Daoy (cell line): Measurements from ENCODE around the gene PTPRG. TPM values are rescaled to one million over a fixed set of nuclear protein-coding genes. Genes with fewer than 3 reads are reported as not detected.
"Not testable (repeated sequence)": the region's sequence is repeated elsewhere in the genome, so short reads cannot be mapped to it uniquely, and the experiment has no call there.

Experiments used
- DNase-seq: peaks from one replicate; pipeline ENCODE4 v3.0.0-alpha.2; 2015; ENCODE audit warnings: low read depth
- total RNA-seq: library from RNA; depleted of rRNA; stranded (reverse); fragments of >200 nt; shearing (Covaris generic); gene quantifications from 2 replicates; pipeline ENCODE4 v1.2.3, GENCODE V29; 2014; rRNA removed

Gene PTPRG
- total RNA-seq: 5.2 and 9.1 TPM in 2 replicates

GRCh38 chr3:61561374-61562041, at the start of gene PTPRG:
PTPRG (plus strand) TSS chr3:61561571; CDS start chr3:61562288, 717 bp downstream.
- DNase-seq: peak; percentile 94

GRCh38 chr3:61518590-61518989, 42.8 kb upstream of the PTPRG start:
- DNase-seq: no peak

DNA sequence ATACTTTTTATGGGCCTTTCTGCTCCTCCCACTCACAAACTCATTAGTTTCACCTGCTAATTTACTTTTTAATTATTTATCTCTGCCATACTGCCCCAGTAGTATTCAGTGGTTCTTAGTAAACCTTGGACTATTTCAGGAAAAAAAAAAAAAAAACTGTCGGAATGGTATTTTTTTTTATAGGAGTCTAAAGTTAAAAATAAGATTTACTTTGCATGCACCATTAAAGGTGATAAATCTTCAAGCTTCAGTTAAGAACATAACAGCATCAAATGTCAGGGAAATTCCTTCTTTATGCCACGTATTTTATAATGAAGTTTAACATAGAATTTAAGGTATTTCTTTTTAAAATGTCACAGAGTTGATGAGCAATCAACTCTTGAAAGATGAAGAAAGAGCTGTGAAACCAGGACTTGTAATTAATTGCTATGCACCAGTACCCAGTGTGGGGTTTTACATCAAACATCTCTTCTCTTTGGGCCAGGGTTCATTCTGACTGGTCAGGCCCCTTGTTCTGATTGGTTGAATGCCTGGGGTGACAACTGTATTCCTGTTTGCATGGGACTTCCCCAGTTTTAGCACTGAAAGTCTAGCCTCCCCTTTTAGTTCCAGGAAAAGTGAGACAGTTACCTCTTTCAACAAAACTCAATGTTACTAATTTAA, 40.3 kb upstream of the PTPRG start:
- DNase-seq: peak; percentile 5

- no peak for DNase-seq
These were observed 39.3 kb upstream of the PTPRG start for GRCh38 chr3:61522060-61522459.

DNA sequence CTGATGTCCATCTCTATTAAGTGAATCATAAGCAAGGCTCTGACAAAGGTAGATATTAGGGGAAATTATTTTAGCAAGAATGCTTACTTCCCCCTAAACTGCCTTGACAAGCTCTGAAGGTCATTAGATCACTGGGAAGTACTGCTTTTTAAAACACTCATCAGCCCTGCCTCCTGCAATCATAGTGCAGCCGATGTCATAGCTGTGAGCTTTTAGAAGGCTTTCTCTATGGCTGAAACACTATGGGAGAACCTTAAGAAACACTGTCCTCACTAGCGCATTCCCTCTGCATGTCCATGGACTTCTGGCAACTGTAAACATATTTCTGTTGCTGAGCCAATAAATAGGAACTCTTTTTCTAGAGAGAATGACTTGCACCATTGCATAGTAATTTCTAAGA, 38.7 kb upstream of the PTPRG start:
- no peak for DNase-seq

GRCh38 chr3:61524933-61525332, 36.4 kb upstream of the PTPRG start:
- no peak for DNase-seq

GRCh38 chr3:61526308-61526707, 35.1 kb upstream of the PTPRG start:
- no peak for DNase-seq

DNA sequence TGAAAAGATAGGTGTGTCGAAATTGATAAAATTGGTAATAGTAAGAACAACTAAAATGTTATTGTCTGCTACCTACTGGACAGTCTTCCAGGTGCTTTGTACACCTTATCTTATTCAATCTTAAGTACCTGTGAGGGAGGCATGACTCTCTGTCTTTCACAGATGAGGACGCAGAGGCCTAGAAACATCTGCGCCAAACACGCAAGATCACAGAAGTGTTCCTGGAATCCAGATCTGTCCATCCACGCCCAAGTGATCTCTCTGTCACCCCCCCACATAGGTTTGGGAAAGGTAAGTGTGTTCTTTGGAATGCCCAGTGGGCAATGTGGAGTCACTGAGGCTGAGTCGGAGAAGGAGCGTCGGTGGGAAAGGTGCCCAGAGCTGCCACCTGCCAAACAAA, 34.4 kb upstream of the PTPRG start:
- no peak for DNase-seq

GRCh38 chr3:61530355-61530754, 31.0 kb upstream of the PTPRG start:
- DNase-seq: peak; percentile 9

GRCh38 chr3:61531528-61531927, 29.8 kb upstream of the PTPRG start:
- no peak for DNase-seq

- DNase-seq: no peak
These were observed 28.5 kb upstream of the PTPRG start for GRCh38 chr3:61532739-61533500.

GRCh38 chr3:61535826-61536225, 25.5 kb upstream of the PTPRG start:
- DNase-seq: no peak

GRCh38 chr3:61537366-61537765, 24.0 kb upstream of the PTPRG start:
- peak; percentile 12 for DNase-seq

- no peak for DNase-seq
These were observed 22.9 kb upstream of the PTPRG start for GRCh38 chr3:61538486-61538885.

GRCh38 chr3:61541694-61542093, 19.7 kb upstream of the PTPRG start:
- DNase-seq: no peak

GRCh38 chr3:61545716-61546115, 15.7 kb upstream of the PTPRG start:
- no peak for DNase-seq

- no peak for DNase-seq
These were observed 13.7 kb upstream of the PTPRG start for GRCh38 chr3:61547625-61548024.

GRCh38 chr3:61552704-61553103, 8.7 kb upstream of the PTPRG start:
- not testable (repeated sequence) for DNase-seq

DNA sequence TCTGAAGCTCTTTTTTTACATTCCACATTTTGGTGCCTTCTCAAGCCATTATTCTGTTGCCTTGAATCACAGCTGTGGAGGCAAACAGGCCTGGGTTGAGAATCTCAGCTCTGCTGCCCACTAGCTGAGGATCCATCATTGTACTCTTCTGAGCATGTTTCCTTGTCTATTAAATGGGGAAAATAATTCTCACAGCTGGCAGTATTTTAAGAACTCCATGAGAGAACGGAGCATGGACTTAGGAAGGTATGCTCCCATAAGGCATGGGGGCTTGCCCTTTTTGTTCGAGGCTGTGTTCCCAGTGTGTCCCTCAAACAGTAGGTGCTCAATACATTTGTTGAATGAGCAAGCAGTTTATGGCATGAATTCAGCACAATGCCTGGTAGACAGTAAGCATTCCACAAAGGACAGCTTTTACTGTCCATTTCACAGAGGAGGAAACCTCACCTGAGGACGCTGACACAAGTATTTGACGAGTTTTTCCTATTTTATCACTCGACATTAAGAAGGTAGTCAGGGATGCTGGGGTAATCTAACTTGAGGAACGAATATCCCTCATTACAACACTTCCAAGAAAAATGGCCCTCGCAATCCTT, 2.1 kb upstream of the PTPRG start:
- no peak for DNase-seq

DNA sequence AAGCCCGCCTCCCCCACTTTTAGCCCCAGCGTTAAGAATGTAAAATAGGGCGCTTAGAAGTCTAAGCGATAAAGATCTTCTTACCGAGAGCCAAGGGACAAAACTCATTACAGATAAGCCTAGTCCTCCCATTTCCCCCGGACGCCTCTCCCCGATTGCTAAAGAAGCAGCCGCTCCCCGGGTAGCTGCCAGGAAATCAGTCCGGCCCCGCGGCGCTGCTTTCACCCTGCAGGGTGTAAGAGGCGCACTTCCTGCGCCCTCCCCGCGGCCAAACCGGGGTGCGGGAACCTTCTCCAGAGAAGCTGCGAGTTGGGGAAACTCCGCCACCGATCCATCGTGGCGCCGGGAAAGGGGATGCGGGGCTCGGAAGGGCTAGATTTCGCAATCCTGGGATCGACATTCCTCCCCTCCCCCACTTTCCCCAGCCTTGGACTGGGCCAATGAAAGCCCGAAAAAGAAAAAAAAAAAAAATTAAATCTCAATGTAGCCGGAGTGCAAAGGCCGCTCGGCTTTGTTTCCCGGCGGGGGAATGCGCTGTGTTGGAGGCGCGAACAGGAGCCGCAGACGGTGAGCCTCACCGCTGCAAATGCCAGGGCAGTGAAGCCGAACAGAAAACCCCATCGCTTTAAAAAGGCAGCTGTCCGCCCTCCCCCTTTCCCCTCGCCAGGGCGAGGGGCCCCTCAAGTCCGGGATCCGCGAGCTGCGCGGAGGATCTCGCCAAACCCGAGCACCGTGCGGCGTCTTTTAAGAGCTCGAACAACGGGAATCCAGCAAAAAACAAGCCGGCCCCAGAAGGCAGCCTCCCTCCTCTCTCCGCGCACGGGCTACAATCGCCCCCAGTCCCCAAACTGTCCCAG, 626 bp upstream of the PTPRG start:
- DNase-seq: peak; percentile 82

DNA sequence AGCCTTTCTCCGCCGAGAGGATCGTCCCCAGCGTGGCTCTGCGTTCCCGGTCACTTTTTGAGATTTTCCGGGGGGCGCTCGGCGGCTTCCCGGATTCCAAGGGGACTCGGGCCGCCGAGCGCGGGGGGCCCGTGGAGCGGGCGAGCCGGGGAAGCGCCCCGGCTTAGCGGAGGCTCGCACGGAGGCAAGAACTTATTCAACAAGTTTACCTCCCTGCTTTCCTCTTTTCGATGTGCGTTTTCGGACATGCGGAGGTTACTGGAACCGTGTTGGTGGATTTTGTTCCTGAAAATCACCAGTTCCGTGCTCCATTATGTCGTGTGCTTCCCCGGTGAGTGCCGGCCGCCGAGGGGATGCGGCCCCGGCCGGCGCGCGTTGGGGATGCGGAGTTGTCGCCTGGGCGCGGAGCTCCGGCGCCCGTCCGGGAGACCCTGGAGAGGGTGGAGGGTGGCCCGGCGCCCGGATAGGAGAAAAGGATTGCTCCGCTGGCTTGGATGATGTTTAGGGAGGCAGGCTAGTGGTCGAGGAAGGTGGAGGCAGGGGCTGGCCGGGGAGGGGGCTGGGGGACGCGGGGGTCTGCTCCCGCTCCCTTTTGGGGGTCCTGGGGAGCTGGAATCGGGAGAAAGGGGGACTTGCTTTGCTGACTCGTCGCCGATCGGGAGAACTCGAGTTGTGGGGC, 810 bp downstream of the PTPRG start:
- DNase-seq: peak; percentile 27
